Choroid plexus epithelial cell (primary cell): Measurements from ENCODE around the gene QPCTL.
A peak's percentile ranks its signal among the peaks of the same experiment; 100 is the strongest.

ENCODE experiments used
- DNase-seq: peaks from one replicate; pipeline ENCODE4 v3.0.0-alpha.2; 2010; ENCODE audit warnings: low read depth
- H3K4me3 ChIP-seq: 2 replicates; pipeline ENCODE4 v1.5.1; 2011; ENCODE audit warnings: low read depth, mild to moderate bottlenecking, control low read depth, low read length, moderate library complexity
- TF ChIP-seq, protein P1 (sequence below): conservative IDR thresholded peaks from 2 replicates; pipeline ENCODE4 v1.5.1; 2011; ENCODE audit warnings: low read depth, mild to moderate bottlenecking, control low read depth, inconsistent platforms, low read length, moderate library complexity

The QPCTL gene

DNA sequence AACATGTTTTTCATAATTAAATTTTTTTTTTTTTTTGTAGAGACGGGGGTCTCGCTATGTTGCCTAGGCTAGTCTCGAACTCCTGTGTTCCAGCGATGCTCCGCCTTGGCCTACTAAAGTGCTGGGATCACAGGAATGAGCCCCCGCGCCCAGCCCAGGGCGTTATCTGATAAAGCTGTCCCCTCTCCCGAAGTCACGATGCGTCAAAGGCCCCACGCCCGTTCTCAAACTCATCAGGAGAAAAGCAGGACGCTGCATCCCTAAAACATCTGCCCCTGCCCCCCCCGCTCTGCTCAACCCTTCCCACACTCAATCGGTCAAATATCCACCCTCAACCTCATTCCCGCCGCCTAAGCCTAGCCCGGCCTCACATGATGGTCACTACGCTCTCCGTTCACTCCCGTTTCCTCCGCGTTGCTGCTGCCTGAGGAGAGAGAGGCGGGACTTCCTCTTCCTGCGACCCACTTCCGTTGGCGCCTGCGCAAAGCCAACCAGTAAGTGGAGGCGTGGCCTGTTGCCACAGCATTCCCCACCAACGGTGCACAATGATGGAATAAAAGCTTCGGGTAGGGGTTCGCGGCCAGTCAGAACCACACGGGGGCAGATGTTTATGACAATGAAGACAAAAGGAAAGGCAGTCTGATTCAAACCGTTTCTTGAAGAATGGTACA lies 815 bp upstream of the QPCTL start, which contains the start of gene SNRPD2:
SNRPD2 (minus strand) TSS at position 438 of the 671 bp plus-strand sequence; CDS start at position 373, 65 bp downstream.
- H3K4me3 ChIP-seq: peak within 1 kb of the TSS; percentile 78
- DNase-seq: peak; percentile 97
- TF ChIP-seq, protein P1, sequence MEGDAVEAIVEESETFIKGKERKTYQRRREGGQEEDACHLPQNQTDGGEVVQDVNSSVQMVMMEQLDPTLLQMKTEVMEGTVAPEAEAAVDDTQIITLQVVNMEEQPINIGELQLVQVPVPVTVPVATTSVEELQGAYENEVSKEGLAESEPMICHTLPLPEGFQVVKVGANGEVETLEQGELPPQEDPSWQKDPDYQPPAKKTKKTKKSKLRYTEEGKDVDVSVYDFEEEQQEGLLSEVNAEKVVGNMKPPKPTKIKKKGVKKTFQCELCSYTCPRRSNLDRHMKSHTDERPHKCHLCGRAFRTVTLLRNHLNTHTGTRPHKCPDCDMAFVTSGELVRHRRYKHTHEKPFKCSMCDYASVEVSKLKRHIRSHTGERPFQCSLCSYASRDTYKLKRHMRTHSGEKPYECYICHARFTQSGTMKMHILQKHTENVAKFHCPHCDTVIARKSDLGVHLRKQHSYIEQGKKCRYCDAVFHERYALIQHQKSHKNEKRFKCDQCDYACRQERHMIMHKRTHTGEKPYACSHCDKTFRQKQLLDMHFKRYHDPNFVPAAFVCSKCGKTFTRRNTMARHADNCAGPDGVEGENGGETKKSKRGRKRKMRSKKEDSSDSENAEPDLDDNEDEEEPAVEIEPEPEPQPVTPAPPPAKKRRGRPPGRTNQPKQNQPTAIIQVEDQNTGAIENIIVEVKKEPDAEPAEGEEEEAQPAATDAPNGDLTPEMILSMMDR: no peak

DNA sequence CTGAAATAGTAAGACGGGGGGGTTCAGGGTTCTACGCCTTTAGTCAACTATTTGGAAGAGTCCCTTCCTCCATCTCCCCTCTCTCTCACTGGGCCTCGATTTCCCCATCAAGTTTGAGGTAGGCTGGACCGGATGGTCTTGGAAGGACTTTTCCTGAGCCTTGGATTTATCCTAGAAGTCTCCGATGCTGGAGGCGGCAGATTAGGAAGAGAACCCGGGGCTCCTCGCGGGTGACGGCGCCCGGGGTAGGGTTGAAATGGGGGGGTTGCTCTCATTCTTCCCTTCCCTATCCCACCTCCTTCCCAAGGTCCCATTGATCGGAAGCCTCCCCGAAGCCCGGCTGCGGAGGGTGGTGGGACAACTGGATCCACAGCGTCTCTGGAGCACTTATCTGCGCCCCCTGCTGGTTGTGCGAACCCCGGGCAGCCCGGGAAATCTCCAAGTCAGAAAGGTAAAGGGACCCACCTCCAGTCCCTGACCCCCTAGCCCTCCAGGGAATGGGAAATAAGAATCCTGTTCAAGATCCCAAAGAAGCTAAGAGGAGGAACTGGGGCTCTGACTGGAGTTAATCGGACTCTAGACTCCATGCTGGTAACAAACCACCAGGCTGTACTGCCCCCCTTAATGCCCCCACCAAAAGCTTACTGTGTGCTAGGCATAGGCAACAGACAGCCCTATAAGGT lies 781 bp downstream of the QPCTL start:
- TF ChIP-seq, protein P1: peak; percentile 92
- H3K4me3 ChIP-seq: peak overlapping the region; percentile 78
- DNase-seq: peak; percentile 74

DNA sequence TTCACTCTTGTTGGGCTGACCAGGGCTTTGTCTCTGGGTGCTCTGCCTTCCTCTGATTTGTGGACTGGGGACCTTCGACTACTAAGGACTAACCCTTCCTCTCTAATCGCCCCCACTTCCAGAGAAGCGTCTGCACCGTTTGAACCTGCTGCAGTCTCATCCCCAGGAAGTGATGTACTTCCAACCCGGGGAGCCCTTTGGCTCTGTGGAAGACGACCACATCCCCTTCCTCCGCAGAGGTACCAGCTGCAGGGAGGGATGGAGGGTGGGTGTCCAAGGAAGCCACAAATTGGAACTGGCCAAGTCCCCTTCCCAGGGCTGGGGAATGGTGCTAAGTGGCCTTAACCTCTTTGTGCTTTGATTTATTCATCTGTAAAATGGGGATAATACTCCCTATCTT lies 9.2 kb downstream of the QPCTL start:
- no peak for DNase-seq
- no peak overlapping the region for H3K4me3 ChIP-seq
- TF ChIP-seq, protein P1: no peak

DNA sequence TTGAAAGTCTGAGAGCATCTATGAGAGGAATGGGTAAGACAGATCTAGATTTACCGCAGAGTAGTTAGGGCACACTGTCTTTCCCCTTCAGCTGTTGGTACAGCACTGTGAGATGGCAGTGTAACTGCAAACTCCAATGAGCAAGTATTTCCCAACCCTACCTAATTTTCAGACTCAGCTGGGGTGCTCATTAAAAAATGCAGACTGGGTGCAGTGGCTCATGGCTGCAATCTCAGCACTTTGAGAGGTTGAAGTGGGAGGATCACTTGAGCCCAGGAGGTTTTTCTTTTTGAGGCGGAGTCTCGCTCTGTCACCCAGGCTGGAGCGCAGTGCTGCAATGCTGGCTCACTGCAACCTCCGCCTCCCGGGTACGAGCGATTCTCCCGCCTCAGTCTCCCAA lies 12.6 kb downstream of the QPCTL start:
- TF ChIP-seq, protein P1: no peak
- no peak overlapping the region for H3K4me3 ChIP-seq
- no peak for DNase-seq

DNA sequence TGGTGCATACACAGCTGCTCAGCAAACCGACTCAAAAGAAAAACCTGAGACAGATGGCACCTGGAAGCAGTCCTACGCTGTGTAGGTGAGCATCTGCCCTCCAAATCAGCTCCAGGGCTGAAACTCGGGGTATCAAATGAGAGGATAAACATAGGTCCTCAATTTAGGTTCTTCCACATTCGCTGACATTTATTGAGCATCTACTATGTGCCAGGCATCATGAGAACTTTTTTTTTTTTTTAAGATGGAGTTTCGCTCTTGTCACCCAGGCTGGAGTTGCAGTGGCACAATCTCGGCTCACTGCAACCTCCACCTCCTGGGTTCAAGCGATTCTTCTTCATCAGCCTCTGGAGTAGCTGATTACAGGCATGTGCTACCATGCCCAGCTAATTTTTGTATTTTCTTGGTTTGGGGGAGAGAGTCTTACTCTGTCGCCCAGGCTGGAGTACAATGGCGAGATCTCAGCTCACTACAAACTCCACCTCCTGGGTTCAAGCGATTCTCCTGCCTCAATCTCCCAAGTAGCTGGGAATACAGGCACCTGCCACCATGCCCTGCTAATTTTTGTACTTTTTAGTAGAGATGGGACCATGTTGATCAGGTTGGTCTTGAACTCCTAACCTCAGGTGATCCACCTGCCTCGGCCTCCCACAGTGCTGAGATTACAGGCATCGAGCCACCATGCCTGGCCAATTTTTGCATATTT lies 13.4 kb downstream of the QPCTL start:
- TF ChIP-seq, protein P1: no peak
- no peak overlapping the region for H3K4me3 ChIP-seq
- no peak for DNase-seq

DNA sequence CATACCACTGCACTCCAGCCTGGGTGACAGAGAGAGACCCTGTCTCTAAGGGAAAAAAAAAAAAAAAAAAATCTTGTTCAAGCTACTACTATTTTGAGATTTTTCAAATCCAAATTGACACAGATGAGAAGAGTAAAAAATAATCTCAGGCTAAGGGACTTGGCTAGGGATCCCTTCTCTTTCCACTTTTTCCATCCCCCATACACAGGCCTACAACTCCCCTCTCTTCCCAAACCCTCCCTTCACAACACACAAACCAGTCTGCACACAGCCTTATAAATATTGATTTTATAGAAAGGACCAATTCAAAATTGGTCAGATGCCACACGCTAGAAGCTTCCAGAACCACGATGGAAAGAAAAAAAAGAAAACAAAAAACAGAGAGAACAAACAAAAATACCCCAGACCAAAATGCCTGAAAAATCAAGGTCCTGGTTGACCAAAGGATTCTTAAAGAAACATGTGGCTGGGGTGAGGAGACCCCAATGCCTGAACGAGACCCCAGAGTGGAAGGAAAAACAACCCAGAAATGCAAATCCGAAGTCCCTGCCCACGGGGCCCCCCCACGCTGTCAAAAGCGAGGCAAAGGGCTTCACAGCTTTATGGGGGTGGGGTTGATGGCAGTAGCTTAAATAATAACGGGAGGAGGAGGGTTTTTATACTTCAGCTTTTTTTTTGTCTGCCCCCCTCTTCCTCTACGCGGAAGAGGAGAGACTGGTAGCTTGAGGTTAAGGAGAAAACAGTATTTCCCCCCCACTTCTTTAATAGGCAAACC lies 18.1 kb downstream of the QPCTL start:
- DNase-seq: no peak
- no peak overlapping the region for H3K4me3 ChIP-seq
- TF ChIP-seq, protein P1: no peak
